Measurements from ENCODE around the gene ANAPC16.
A peak's percentile ranks its signal among the peaks of the same experiment; 100 is the strongest.
"Not testable (repeated sequence)": the region's sequence is repeated elsewhere in the genome, so short reads cannot be mapped to it uniquely, and the experiment has no call there.

The ANAPC16 gene

GRCh38 chr10:72194949-72195348 lies 20.9 kb upstream of the ANAPC16 start:
- no peak overlapping the region for H3K27ac ChIP-seq
- TF ChIP-seq, protein P1, sequence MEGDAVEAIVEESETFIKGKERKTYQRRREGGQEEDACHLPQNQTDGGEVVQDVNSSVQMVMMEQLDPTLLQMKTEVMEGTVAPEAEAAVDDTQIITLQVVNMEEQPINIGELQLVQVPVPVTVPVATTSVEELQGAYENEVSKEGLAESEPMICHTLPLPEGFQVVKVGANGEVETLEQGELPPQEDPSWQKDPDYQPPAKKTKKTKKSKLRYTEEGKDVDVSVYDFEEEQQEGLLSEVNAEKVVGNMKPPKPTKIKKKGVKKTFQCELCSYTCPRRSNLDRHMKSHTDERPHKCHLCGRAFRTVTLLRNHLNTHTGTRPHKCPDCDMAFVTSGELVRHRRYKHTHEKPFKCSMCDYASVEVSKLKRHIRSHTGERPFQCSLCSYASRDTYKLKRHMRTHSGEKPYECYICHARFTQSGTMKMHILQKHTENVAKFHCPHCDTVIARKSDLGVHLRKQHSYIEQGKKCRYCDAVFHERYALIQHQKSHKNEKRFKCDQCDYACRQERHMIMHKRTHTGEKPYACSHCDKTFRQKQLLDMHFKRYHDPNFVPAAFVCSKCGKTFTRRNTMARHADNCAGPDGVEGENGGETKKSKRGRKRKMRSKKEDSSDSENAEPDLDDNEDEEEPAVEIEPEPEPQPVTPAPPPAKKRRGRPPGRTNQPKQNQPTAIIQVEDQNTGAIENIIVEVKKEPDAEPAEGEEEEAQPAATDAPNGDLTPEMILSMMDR (conservative IDR thresholded peaks at IDR 0.05) = no peak

- no peak overlapping the region for H3K27ac ChIP-seq
Measured at GRCh38 chr10:72200883-72201282, 14.9 kb upstream of the ANAPC16 start.

GRCh38 chr10:72201293-72201692 lies 14.5 kb upstream of the ANAPC16 start:
- TF ChIP-seq, protein P1 (conservative IDR thresholded peaks at IDR 0.05) = no peak
- H3K27ac ChIP-seq = no peak overlapping the region

More at GRCh38 chr10:72200883-72201282, 14.9 kb upstream of the ANAPC16 start:
- TF ChIP-seq, protein P1 (conservative IDR thresholded peaks at IDR 0.05) = no peak

GRCh38 chr10:72204296-72204695 lies 11.5 kb upstream of the ANAPC16 start:
- H3K27ac ChIP-seq = no peak overlapping the region
- TF ChIP-seq, protein P1 (conservative IDR thresholded peaks at IDR 0.05) = no peak

DNA sequence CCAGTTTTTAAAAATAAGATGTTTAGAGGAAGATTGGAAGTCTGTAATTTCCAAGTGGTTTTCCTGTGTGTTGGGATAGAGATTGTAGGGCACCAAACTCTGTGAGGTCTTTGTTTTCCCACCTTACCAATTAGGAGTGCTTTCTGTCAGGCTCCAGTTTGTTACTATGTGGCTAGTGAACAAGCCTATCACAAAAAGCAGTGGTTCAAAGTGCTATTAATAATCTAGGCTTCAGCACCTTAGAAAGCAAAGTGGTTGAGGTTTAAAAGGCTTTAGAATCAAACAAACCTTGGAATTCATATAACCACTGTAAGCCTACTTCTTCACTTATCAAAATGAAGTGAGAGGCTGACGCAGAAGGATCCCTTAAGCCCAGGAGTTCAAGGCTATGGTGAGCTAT lies 11.1 kb upstream of the ANAPC16 start:
- TF ChIP-seq, protein P1 (conservative IDR thresholded peaks at IDR 0.05) = no peak
- no peak overlapping the region for H3K27ac ChIP-seq

DNA sequence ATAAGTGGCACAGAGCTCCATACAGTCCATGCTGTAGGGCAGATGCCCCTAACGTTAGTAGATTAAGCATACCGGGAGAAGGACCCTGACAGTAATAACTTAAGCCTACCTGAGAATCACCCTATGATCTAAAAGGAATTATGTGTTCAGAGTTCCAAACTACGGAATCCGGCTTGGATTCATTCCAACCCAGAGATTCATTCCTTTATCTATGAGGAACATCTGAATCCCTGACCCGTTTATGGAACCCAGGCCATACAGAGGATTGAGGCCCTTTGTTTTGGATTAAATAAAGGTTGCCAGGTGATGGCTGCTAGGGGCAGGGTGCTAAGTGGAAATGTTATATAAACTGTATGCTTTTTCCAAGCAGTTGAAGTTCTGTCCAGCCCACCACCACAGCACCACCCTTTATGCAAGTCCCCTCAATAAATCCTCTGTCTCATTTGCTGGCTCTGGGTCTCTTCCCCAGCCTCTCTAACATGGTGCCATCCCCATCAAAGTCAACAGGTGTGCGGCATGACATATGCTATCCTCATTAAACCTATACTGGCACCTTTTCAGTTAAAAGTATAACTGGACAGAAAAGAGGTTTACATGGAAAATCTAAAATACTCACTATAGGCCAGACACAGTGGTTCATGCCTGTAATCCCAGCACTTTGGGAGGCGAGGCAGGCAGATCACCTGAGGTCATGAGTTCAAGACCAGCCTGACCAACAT lies 9.1 kb upstream of the ANAPC16 start:
- H3K27ac ChIP-seq = 0 out of 2 replicates have a peak overlapping the region, but pooled peaks have one; percentile 7
- TF ChIP-seq, protein P1 (conservative IDR thresholded peaks at IDR 0.05) = no peak

DNA sequence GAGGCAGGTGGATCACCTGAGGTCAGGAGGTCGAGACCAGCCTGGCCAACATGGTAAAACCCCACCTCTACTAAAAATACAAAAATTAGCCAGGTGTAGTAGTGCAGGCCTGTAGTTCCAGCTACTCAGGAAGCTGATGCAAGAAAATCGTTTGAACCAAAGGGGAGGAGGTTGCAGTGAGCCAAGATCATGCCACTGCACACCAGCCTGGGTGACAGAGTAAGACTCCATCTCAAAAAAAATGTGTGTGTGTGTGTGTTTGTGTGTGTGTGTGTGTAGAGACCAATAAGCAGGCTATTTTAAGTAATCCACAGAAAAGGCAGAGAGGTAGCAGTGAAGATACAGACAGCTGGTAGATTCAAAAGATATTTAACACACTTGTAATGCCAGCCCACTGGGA lies 7.3 kb upstream of the ANAPC16 start:
- H3K27ac ChIP-seq = not testable (repeated sequence)

- not testable (repeated sequence) for H3K27ac ChIP-seq
Measured at GRCh38 chr10:72211381-72211780, 4.4 kb upstream of the ANAPC16 start.

- H3K27ac ChIP-seq = not testable (repeated sequence)
Measured at GRCh38 chr10:72211832-72212231, 4.0 kb upstream of the ANAPC16 start.

Data from VCaP (cell line).